Glutamatergic neuron (in vitro differentiated cells): Measurements from ENCODE around the gene TMEM240. TPM values are rescaled to one million over a fixed set of nuclear protein-coding genes. Genes with fewer than 3 reads are reported as not detected.
"Not testable (repeated sequence)": the region's sequence is repeated elsewhere in the genome, so short reads cannot be mapped to it uniquely, and the experiment has no call there.

Source experiments
- DNase-seq: peaks from one replicate; pipeline ENCODE4 v3.0.0; 2022
- H3K27ac Mint-ChIP-seq: one replicate; pipeline ENCODE4 v1.8.0; 2020; ENCODE audit warnings: mild to moderate bottlenecking, mixed read lengths, inconsistent platforms; ENCODE audit not compliant: unreplicated experiment
- H3K27me3 Mint-ChIP-seq: one replicate; pipeline ENCODE4 v1.8.0; 2020; ENCODE audit warnings: mild to moderate bottlenecking, moderate library complexity, mixed read lengths, inconsistent platforms; ENCODE audit not compliant: unreplicated experiment
- H3K36me3 Mint-ChIP-seq: one replicate; pipeline ENCODE4 v1.8.0; 2020; ENCODE audit warnings: mild to moderate bottlenecking, mixed read lengths, inconsistent platforms; ENCODE audit not compliant: unreplicated experiment
- H3K4me1 Mint-ChIP-seq: one replicate; pipeline ENCODE4 v1.8.0; 2020; ENCODE audit warnings: mild to moderate bottlenecking, low read depth, mixed read lengths, inconsistent platforms; ENCODE audit not compliant: unreplicated experiment
- H3K4me3 Mint-ChIP-seq: one replicate; pipeline ENCODE4 v1.8.0; 2020; ENCODE audit warnings: mild to moderate bottlenecking, mixed read lengths, inconsistent platforms; ENCODE audit not compliant: unreplicated experiment
- H3K9me3 Mint-ChIP-seq: one replicate; pipeline ENCODE4 v1.8.0; 2020; ENCODE audit warnings: mild to moderate bottlenecking, moderate library complexity, mixed read lengths, inconsistent platforms; ENCODE audit not compliant: unreplicated experiment
- CTCF ChIP-seq: fragments of 200-600 bp; sonication (generic); IDR thresholded peaks from one replicate; pipeline ENCODE4 v1.5.0; 2021; ENCODE audit not compliant: partially characterized antibody, unreplicated experiment
- total RNA-seq: library from RNA; stranded (reverse); fragmentation: NEBNext Ultra II Directional; extraction: Animal tissue kit (Norgen Biotek cat#: 25700); gene quantifications from one replicate; pipeline ENCODE4 v1.2.1, GENCODE V29; 2021; ENCODE audit not compliant: unreplicated experiment

TMEM240 gene
- total RNA-seq, 1 donor from 2014 or later: 24.4 TPM

GRCh38 chr1:1487701-1488100 lies 52.7 kb downstream of the TMEM240 start:
- no peaks in the 10 kb centered on the region for H3K9me3 Mint-ChIP-seq
- DNase-seq: no peak
- H3K36me3 Mint-ChIP-seq: peaks cover 6% of the 10 kb centered on the region
- no peak for TF ChIP-seq CTCF
- H3K4me1 Mint-ChIP-seq: no peaks in the 10 kb centered on the region
- no peak overlapping the region for H3K4me3 Mint-ChIP-seq
- no peaks in the 10 kb centered on the region for H3K27me3 Mint-ChIP-seq
- no peak overlapping the region for H3K27ac Mint-ChIP-seq

- H3K4me1 Mint-ChIP-seq, H3K27ac Mint-ChIP-seq, H3K9me3 Mint-ChIP-seq, H3K36me3 Mint-ChIP-seq, DNase-seq, H3K4me3 Mint-ChIP-seq, H3K27me3 Mint-ChIP-seq: not testable (repeated sequence)
These were observed 54.6 kb downstream of the TMEM240 start for GRCh38 chr1:1485755-1486317.

- not testable (repeated sequence) for H3K27me3 Mint-ChIP-seq, H3K36me3 Mint-ChIP-seq, H3K4me1 Mint-ChIP-seq, DNase-seq, H3K9me3 Mint-ChIP-seq, H3K4me3 Mint-ChIP-seq, H3K27ac Mint-ChIP-seq
These were observed 55.3 kb downstream of the TMEM240 start for GRCh38 chr1:1484976-1485750.

Other genes starting within 250 kb of the TMEM240 start
- 1,099 TPM for gene ACAP3, start 232.7 kb downstream of the TMEM240 start, total RNA-seq
- gene PUSL1, start 232.0 kb downstream of the TMEM240 start, total RNA-seq: 45.5 TPM
- gene INTS11, start 216.0 kb downstream of the TMEM240 start, total RNA-seq: 147 TPM
- gene CPTP, start 215.8 kb downstream of the TMEM240 start, total RNA-seq: 18.7 TPM
- 1.3 TPM for gene TAS1R3, start 209.3 kb downstream of the TMEM240 start, total RNA-seq
- gene DVL1, start 191.2 kb downstream of the TMEM240 start, total RNA-seq: 124 TPM
- gene MXRA8, start 182.1 kb downstream of the TMEM240 start, total RNA-seq: 7.7 TPM
- gene AURKAIP1, start 165.4 kb downstream of the TMEM240 start, total RNA-seq: 130 TPM
- 394 TPM for gene CCNL2, start 141.3 kb downstream of the TMEM240 start, total RNA-seq
- gene MRPL20, start 133.3 kb downstream of the TMEM240 start, total RNA-seq: 98.6 TPM
- 38.4 TPM for gene ANKRD65, start 119.3 kb downstream of the TMEM240 start, total RNA-seq
- 56.9 TPM for gene VWA1, start 104.9 kb downstream of the TMEM240 start, total RNA-seq
- 10.2 TPM for gene ATAD3C, start 90.9 kb downstream of the TMEM240 start, total RNA-seq
- gene ATAD3B, start 68.9 kb downstream of the TMEM240 start, total RNA-seq: 34.9 TPM
- 32.1 TPM for gene ATAD3A, start 28.5 kb downstream of the TMEM240 start, total RNA-seq
- gene SSU72, start 34.2 kb upstream of the TMEM240 start, total RNA-seq: 123 TPM
- gene FNDC10, start 59.5 kb upstream of the TMEM240 start, total RNA-seq: 11.9 TPM
- 77.7 TPM for gene MIB2, start 74.9 kb upstream of the TMEM240 start, total RNA-seq
- 162 TPM for gene MMP23B, start 91.5 kb upstream of the TMEM240 start, total RNA-seq
- 32.7 TPM for gene CDK11B, start 118.4 kb upstream of the TMEM240 start, total RNA-seq
- 151 TPM for gene SLC35E2B, start 152.2 kb upstream of the TMEM240 start, total RNA-seq
- 62.8 TPM for gene CDK11A, start 183.7 kb upstream of the TMEM240 start, total RNA-seq
- 66.0 TPM for gene NADK, start 237.8 kb upstream of the TMEM240 start, total RNA-seq